WTC11 (cell line): ENCODE data around the gene MAP3K14.

Source experiments
- CTCF ChIP-seq: fragments of 200-600 bp; IDR thresholded peaks from 2 replicates; pipeline ENCODE4 v1.8.0; 2022; ENCODE audit warnings: antibody characterized with exemption
- MAX ChIP-seq: sonication (generic); formaldehyde crosslinking; IDR thresholded peaks from 2 replicates; pipeline ENCODE4 v1.8.0; 2022; ENCODE audit warnings: mild to moderate bottlenecking, missing genetic modification reagents
- TEAD4 ChIP-seq: sonication (generic); formaldehyde crosslinking; IDR thresholded peaks from 2 replicates; pipeline ENCODE4 v1.8.0; 2022; ENCODE audit warnings: mild to moderate bottlenecking, missing genetic modification reagents
- ZNF317 ChIP-seq: sonication (generic); formaldehyde crosslinking; IDR thresholded peaks from 2 replicates; pipeline ENCODE4 v1.8.1; 2023; ENCODE audit warnings: low read depth, mild to moderate bottlenecking, moderate library complexity, missing genetic modification reagents, borderline replicate concordance

- TF ChIP-seq MAX (CRISPR knock-in tag): no peak
- no peak for TF ChIP-seq CTCF
- TF ChIP-seq ZNF317 (CRISPR knock-in tag): no peak
- TF ChIP-seq TEAD4 (CRISPR knock-in tag): no peak
Measured at GRCh38 chr17:45336390-45337182, 19.8 kb upstream of the MAP3K14 start.
